COLO829 (cell line): ENCODE measurements around the gene ST6GALNAC2.
"Not testable (repeated sequence)": the region's sequence is repeated elsewhere in the genome, so short reads cannot be mapped to it uniquely, and the experiment has no call there.

Source experiments
- DNase-seq: peaks from one replicate; pipeline ENCODE4 v3.0.0; 2012; ENCODE audit warnings: low spot score

ST6GALNAC2 gene

DNA sequence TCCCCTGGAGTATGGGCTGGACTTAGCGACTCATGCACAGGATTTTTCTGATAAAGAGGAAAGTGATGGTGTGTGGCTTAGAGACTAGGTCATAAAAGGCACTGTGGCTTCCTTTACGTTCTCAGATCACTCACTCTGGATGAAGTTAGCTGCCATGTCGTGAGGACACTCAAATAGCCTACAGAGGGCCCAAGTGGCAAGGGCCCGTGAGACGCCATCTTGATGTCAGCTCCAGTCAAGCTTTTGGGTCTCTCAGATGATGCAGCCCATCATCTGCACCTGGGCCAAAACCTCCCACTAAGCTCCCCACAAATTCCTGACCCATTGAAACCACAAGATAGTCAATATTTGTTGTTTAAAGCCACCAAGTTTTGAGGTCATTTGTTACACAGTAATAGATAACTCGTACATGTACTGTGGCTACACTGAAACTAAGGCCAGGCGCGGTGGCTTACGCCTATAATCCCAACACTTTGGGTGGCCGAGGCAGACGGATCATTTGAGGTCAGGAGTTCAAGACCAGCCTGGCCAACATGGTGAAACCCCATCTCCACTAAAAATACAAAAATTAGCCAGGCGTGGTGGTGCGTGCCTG, 14.7 kb downstream of the ST6GALNAC2 start:
- DNase-seq: no peak

- no peak for DNase-seq
Observed at GRCh38 chr17:76570457-76570856, 15.2 kb downstream of the ST6GALNAC2 start.

- peak; percentile 92 for DNase-seq
Observed at GRCh38 chr17:76569607-76570279, 15.9 kb downstream of the ST6GALNAC2 start.

- no peak for DNase-seq
Observed at GRCh38 chr17:76568811-76569221, 16.8 kb downstream of the ST6GALNAC2 start.

DNA sequence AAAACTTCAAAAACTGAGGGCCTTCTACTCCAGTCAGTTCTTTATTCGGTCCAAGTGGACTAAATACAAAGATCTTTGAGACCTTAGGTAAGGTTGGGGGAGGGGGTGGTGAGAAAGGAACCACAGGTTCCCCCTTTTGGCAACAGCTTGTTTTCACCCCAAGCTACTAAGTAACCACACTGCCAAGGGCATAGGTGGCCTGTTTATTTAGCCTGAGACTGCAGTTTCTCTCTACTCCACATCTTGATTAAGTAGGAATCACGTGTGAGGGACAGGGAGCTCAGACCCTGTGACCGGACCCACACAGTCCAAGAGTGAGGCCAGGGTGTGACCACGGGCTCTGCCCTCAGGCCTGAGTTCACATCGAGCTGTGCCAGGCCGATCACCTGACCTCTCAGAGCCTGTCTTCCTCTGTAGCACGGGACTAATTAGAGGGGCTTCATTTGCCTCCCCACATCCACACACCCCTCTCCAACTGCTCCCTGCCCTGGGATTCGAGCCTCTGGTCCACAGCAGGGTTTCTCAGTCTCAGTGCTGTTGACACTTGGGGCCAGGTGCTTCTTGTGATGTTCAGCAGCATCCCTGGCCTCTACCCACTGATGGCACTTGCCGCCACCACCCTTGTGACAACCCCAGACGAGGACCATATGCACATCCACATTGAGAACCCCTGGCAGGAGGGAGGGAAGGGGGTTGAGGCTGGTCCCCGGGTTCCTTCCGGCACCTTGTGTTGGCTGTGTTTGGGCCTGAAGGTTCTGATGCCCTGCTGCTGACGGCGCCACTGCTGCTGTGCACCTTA, 17.8 kb downstream of the ST6GALNAC2 start:
- DNase-seq: no peak

DNA sequence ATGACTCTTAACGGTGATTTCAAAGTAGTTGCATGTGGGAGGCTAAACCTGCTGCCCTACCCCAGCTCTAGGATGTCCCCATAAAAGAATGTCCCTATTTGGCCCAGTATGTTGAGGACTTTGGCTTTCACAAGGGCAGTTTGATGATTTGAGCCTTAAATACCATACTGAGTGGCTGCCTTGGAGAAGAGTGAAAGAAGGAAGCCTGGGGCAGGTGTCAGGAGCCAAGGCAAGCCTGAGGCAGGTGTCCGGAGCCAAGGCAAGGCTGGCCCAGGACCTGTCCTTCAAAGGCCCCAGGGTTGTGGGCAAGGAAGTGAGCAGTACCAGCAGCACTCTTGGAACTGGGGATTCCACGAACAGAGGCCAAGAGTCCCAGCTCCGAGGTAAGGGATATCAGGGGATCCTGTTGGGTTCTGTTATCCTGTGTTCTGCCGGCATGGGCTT, 18.6 kb downstream of the ST6GALNAC2 start:
- DNase-seq: no peak

DNA sequence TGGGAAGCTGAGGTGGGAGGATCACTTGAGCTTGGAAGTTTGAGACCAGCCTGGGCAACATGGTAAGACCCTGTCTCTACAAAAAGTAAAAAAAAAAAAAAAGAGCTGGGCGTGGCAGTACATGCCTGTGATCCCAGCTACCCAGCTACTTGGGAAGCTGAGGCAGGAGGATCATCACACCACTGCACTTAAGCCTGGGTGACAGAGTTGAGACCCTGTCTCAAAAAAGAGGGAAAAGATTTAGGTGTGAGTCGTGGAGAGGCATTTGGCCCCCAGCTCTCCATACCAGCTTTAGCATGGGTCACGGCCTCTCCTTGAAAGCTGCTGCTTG, 19.1 kb downstream of the ST6GALNAC2 start:
- no peak for DNase-seq

DNA sequence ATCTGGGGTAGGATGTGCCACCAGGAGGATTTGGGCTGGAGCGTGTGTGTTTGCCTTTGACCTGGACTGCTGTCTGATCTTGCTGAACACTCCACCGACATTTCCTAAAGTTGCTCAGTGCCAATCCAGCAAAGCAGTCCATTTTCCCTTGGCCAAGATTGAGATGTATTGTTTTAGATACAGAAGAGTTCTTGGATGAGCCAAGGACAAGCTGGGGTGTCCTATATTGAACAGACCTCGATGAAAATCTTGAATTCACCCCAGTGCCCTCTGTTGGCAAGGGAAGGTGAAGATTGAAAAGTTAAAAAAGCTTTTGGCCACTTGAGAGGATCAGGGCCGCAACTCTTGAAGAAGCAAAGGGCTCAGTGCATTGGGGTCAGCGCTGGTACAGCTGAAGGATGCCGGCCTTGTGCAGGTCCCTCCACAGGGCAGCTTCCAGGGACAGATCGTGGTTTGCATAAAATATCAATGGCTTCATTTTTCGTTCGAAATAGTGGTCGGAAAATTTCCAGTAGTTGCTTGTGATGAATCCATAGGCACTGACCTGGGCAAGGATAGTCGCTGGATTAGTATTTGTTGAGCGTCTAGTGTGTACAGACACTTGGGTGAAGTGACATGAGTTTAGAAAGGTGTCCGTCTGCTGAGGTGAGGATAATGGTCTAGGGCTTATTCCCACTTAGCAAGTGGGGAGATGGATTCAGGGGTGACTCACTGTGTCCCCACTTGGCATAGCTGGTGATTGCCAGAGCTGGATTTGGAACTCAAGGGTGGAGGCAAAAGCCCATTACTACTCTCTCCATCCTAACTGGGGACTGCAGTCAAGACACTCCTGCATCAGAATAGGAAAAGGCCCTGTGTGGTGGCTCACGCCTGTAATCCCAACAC, 19.7 kb downstream of the ST6GALNAC2 start:
- no peak for DNase-seq

GRCh38 chr17:76564991-76565727, 20.5 kb downstream of the ST6GALNAC2 start:
- not testable (repeated sequence) for DNase-seq

DNA sequence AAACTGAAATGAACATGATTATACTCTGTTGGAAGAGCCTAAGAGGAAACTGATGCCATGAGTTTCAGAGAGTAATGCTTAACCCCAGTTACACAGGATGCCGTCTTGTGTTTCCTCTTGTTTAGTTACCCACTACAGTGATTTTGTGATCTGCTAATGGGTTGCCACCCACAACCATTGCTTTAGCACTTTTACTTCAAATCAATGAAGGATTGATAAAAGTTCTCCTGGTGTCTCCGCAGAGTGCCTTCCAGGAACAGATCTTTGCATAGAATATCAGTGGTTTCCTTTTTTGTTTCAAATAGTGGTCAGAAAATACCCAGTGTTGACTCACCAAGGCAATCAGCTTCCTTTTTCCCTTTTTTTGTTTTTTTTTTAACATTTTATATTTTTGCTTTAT, 22.3 kb downstream of the ST6GALNAC2 start:
- DNase-seq: not testable (repeated sequence)

- DNase-seq: peak; percentile 68
Observed at GRCh38 chr17:76562734-76563148, 22.9 kb downstream of the ST6GALNAC2 start.

DNA sequence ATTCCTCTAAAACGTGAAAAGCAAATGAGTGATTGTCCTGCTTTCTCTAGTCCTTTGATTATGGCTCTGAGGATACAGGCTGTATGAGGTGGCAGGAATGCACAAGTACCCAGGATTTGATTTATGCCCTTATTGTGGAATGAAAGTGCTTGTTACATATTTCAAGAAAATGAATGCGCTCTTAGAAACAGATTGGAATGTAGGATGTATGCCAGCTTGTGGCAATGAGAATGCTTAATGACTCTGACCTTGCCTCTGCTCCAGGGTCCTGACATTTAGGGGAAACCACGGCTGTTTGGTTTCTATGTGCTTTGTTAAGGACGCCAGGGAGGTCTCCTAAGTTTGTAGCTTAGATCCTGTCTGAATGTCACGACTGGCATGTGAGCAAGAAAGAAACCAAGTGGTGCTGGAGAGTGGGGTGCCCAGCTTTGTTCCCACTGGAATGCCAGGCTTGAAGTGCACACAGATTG, 23.8 kb downstream of the ST6GALNAC2 start:
- DNase-seq: peak; percentile 55

GRCh38 chr17:76561332-76561731, 24.3 kb downstream of the ST6GALNAC2 start:
- DNase-seq: no peak

- no peak for DNase-seq
Observed at GRCh38 chr17:76560877-76561221, 24.8 kb downstream of the ST6GALNAC2 start.

- DNase-seq: no peak
Observed at GRCh38 chr17:76560036-76560876, 25.4 kb downstream of the ST6GALNAC2 start.

DNA sequence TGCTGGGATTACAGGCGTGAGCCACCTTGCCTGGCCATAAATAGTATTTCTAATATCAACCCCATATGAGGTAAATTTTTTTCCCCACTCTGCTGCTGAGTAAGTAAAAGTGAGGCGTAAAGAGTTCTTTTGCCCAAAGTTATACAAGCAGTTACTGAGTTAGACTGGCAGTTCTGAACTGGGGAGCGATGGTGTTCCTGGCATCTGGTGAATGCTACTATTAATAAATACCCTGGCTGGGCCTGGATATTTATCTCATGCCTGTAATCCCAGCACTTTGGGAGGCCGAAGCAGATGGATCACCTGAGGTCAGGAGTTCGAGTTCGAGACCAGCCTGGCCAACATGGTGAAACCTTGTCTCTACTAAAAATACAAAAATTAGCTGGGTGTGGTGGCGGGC, 26.2 kb downstream of the ST6GALNAC2 start:
- DNase-seq: not testable (repeated sequence)

GRCh38 chr17:76558198-76559095, 27.2 kb downstream of the ST6GALNAC2 start:
- DNase-seq: no peak

- peak; percentile 77 for DNase-seq
Observed at GRCh38 chr17:76557368-76558197, 28.1 kb downstream of the ST6GALNAC2 start.
